ENCODE results near the gene HLA-DMB.
A peak's percentile ranks its signal among the peaks of the same experiment; 100 is the strongest.

HLA-DMB gene

DNA sequence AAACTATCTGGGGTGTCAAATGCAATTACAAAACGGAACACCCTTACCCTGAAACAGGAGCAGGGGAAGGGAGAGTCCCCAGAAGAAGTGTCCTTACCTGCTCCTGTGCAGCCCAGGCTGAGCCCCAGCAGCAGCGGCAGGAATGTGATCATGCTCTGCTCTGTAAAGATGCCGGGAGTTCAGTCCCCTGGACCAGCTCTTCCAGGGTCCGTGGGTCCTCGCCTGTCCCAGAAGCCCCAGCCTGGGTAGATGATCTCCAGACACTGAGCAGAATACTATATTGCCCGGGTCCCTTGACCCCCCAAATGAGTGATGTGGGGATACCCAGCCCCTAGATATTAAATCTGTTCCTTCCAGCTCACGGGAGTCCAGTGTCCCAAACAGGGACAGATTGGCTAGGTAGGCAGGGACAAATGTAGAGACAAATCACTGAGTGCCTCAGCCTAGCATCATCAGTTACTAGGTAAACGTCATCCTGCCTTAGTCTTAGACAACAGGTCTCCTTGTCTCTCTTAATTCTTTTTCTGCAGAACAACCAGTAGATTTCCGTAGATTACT, at the start of gene HLA-DMB:
Gene HLA-DMB (minus strand): TSS at position 373 of the 558 bp plus-strand sequence. CDS start 221 bp downstream, at position 152.
- DNase-seq, result peak; percentile 34

GRCh38 chr6:32989368-32989767, 48.5 kb upstream of the HLA-DMB start:
- no peak for DNase-seq

- DNase-seq, result peak; percentile 87
These were observed 44.0 kb upstream of the HLA-DMB start for GRCh38 chr6:32984622-32985389.

DNA sequence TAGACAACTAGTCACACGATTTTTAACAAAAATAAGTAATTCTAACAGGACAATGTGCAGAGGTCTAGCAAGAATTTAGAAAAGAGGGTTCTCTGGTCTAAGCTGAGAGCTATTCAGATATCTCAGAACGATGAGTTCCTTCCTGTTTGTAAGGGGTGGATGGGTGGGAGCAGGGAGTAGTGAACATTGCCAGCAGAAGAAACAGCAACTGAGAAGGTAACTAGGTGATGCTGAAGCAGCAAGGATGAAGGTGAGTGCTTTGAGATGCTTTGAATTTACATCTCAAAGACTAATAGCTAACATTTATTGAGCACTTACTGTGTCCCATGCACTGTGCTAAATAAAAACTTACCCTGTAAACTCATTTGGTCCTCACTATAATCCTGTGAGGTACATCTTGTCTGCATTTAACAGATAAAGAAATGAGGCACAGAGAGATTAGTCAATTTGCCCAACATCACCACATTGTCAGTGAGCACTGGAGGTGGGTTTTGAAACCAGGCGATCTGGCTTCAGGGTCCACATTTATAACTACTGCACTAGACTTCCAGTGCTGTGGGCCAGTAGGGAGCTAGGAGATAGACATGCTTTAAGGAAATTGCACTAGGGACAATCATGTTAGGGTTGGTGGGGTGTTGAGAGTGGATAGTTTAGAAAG, 43.3 kb upstream of the HLA-DMB start:
- DNase-seq, result no peak

- no peak for DNase-seq
These were observed 42.6 kb upstream of the HLA-DMB start for GRCh38 chr6:32983493-32983848.

- DNase-seq, result no peak
These were observed 42.1 kb upstream of the HLA-DMB start for GRCh38 chr6:32982702-32983492.

DNA sequence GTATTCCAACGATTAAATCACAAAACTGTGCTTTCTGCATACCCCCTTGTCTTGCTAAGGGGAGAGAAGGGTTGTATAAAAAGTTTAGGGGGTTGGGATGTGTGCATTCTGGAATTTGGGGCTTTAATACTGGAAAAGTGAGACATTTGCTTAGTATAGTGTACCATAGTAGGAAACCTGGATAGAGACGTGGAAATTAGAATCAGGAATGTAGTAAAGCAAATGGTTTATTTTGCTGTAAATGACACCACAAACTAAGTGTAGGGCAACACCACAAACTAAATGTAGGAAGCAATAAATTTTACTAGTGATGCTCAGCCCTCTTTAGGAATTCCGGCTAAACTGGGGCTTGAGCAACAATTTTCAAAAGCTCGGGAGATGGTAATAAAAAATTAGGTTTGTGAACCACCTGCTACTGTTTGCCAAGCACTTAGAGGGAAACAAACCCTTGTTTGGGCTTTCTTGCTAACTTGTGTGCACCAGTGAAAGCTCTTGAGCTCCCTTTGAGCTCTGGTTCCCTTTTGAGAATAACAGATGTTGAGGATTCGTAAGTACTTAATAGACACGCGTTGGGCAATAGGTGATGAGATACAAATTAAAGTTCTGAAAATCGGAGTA, 41.4 kb upstream of the HLA-DMB start:
- DNase-seq, result no peak

DNA sequence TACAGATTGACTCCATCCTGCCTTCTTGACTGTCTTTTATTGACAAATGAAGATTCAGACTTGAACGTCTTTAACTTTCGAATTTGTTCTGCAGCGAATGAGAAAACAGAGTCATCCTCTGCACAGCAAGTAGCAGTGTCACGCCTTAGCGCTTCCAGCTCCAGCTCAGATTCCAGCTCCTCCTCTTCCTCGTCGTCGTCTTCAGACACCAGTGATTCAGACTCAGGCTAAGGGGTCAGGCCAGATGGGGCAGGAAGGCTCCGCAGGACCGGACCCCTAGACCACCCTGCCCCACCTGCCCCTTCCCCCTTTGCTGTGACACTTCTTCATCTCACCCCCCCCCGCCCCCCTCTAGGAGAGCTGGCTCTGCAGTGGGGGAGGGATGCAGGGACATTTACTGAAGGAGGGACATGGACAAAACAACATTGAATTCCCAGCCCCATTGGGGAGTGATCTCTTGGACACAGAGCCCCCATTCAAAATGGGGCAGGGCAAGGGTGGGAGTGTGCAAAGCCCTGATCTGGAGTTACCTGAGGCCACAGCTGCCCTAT, 39.7 kb upstream of the HLA-DMB start:
- DNase-seq, result no peak

GRCh38 chr6:32979720-32980487, 39.1 kb upstream of the HLA-DMB start:
- DNase-seq, result no peak

DNA sequence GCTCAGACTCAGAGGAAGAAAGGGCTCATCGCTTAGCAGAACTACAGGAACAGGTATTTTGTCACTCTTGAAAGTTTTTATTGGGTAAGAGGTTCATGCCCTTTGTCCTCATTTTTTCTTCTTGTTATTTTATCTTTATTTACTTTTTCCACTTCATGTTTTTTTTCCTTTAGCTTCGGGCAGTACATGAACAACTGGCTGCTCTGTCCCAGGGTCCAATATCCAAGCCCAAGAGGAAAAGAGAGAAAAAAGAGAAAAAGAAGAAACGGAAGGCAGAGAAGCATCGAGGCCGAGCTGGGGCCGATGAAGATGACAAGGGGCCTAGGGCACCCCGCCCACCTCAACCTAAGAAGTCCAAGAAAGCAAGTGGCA, 37.1 kb upstream of the HLA-DMB start:
- DNase-seq, result no peak

DNA sequence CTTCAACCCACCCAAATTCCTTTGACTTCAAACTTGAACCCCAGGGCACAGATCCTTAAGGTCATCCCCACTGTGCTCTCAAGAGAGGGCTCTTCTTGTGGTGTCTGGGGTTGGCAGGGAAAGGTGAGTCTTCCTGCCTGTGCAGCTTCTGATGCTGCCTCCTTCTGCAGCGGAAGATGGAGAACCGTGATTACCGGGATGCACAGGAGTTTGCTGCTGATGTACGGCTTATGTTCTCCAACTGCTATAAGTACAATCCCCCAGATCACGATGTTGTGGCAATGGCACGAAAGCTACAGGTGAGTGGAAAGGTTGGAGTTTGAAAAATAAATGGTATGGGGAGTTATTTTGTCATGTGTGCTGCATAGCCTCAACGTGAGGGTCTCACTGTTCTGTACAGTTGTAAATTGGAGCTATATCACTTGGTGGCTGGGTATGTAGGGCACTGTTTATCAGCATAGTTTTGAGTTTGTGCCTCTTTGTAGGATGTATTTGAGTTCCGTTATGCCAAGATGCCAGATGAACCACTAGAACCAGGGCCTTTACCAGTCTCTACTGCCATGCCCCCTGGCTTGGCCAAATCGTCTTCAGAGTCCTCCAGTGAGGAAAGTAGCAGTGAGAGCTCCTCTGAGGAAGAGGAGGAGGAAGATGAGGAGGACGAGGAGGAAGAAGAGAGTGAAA, 36.6 kb upstream of the HLA-DMB start:
- DNase-seq, result no peak

DNA sequence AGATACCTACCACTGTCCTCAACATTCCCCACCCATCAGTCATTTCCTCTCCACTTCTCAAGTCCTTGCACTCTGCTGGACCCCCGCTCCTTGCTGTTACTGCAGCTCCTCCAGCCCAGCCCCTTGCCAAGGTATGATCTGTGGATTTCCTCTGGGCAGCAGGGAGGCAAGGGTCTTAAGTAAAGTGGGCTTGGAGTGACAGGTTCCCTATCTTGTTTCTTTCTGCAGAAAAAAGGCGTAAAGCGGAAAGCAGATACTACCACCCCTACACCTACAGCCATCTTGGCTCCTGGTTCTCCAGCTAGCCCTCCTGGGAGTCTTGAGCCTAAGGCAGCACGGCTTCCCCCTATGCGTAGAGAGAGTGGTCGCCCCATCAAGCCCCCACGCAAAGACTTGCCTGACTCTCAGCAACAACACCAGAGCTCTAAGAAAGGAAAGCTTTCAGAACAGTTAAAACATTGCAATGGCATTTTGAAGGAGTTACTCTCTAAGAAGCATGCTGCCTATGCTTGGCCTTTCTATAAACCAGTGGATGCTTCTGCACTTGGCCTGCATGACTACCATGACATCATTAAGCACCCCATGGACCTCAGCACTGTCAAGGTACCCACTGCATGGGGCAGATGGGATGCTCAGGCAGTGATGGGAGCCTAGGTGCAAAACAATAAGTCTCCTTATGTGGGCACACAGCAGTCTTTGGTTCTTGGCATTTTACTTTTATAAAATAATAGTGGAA, 35.7 kb upstream of the HLA-DMB start:
- no peak for DNase-seq

DNA sequence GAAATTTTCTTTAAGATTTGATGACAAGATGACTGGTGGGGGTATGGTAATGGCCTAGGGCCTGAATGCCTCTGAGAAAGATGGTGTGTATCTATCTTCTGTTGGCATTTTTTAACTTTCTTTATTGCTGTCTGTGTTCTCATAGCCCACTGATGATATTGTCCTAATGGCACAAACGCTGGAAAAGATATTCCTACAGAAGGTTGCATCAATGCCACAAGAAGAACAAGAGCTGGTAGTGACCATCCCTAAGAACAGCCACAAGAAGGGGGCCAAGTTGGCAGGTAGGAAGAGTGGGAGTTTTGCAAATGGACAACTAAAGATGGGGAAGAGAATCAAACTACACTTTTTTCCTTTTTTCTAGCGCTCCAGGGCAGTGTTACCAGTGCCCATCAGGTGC, 35.1 kb upstream of the HLA-DMB start:
- DNase-seq, result no peak

GRCh38 chr6:32974541-32975308, 33.9 kb upstream of the HLA-DMB start:
- DNase-seq, result no peak

GRCh38 chr6:32974016-32974333, 33.1 kb upstream of the HLA-DMB start:
- no peak for DNase-seq

DNA sequence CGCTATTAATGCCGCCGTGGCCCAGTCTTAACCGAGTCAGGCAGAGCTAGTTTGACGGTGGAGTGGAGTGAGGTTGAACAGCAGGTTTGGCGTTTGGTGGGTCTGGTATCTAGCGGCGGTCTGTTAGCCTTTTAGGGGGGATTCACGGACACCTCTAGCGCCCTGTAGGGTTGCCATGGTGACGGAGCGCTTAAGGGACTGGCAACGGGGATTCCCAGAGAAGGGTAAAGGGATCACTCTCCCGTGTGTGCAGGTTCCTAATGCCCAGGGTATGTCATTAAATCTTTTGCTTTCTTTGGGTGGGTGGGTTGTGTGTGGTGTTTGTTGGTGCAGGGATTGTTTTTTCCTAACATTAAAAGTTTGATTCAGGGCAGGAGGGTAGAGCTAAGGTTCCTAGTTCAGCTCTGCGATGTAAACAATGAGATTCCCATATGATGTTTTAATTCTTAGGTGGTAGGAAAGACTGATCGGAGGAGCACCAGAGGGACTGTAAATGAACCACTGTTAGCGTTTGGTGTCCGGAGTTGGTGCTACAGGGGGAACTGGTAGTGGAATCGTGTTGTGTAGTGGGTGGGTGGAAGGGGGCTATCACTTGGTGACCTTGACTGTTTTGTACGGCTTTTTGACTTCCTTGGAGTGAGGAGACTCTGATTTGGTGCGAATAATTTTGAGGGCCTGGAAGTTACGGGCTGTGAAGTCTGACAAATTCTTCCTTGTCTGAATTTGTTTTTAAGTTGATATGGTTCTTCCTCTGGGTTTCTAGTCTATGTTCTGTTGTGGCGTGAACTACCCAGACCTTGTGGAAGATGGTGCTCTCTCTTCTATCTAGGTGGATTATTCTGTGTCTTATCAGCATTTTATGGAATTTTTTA, 32.6 kb upstream of the HLA-DMB start:
- DNase-seq, result peak; percentile 53

GRCh38 chr6:32972353-32973143, 31.7 kb upstream of the HLA-DMB start:
- DNase-seq, result peak; percentile 62
